A673 (cell line): ENCODE results near the gene KPTN. TPM values are rescaled to one million over a fixed set of nuclear protein-coding genes. Genes with fewer than 3 reads are reported as not detected.

Experiments
- BruUV-seq: library from RNA; stranded (reverse); fragments of 400-500 nt; replicated peaks from 2 replicates; lab custom pipeline; 2021; lab: Mats Ljungman, UMichigan
- CTCF ChIA-PET: fragments of 300-600 bp; sonication (Branson Sonifier 250); formaldehyde crosslinking; loops from one replicate; lab custom pipeline; 2022; ENCODE audit warnings: antibody characterized with exemption; lab: Charles Lee
- POLR2A ChIA-PET: fragments of 300-600 bp; sonication (Branson Sonifier 250); formaldehyde crosslinking; loops from one replicate; lab custom pipeline; 2022; ENCODE audit warnings: antibody characterized with exemption; ENCODE audit not compliant: low non-redundant PET; lab: Charles Lee
- DNase-seq: peaks from one replicate; pipeline ENCODE4 v3.0.0-alpha.2; 2015; ENCODE audit warnings: low spot score
- H3K27ac ChIP-seq: fragments of 200-600 bp; sonication (generic); 2 replicates; pipeline ENCODE4 v1.5.1; 2016; ENCODE audit warnings: mixed run types, low read depth, mild to moderate bottlenecking, mixed read lengths, antibody characterized with exemption, low read length; ENCODE audit not compliant: poor library complexity, severe bottlenecking
- H3K27me3 ChIP-seq: fragments of 200-600 bp; sonication (generic); replicated peaks from 2 replicates; pipeline ENCODE4 v1.6.1; 2017; ENCODE audit warnings: mixed run types, low read depth, mild to moderate bottlenecking, mixed read lengths, antibody characterized with exemption, low read length; ENCODE audit not compliant: insufficient read depth, poor library complexity
- H3K36me3 ChIP-seq: fragments of 200-600 bp; sonication (generic); 2 replicates; pipeline ENCODE4 v1.6.1; 2016; ENCODE audit warnings: mixed run types, mild to moderate bottlenecking, mixed read lengths, antibody characterized with exemption, low read length; ENCODE audit not compliant: insufficient read depth, poor library complexity, severe bottlenecking
- H3K4me1 ChIP-seq: fragments of 200-600 bp; sonication (generic); 2 replicates; pipeline ENCODE4 v1.6.1; 2017; ENCODE audit warnings: mixed run types, mild to moderate bottlenecking, mixed read lengths, antibody characterized with exemption, low read length; ENCODE audit not compliant: insufficient read depth, poor library complexity, severe bottlenecking
- H3K4me3 ChIP-seq: fragments of 200-600 bp; sonication (generic); 2 replicates; pipeline ENCODE4 v1.5.1; 2016; ENCODE audit warnings: low read depth, mixed run types, mild to moderate bottlenecking, mixed read lengths, low read length; ENCODE audit not compliant: poor library complexity, severe bottlenecking
- H3K9me3 ChIP-seq: fragments of 200-600 bp; sonication (generic); 2 replicates; pipeline ENCODE4 v1.6.1; 2016; ENCODE audit warnings: mixed run types, low read depth, mild to moderate bottlenecking, mixed read lengths, antibody characterized with exemption, low read length; ENCODE audit not compliant: poor library complexity, severe bottlenecking
- EZH2 ChIP-seq: fragments of 200-600 bp; sonication (generic); IDR thresholded peaks from 2 replicates; pipeline ENCODE4 v1.6.1; 2017; ENCODE audit warnings: borderline replicate concordance, low read depth, mild to moderate bottlenecking, mixed read lengths, antibody characterized with exemption, low read length; ENCODE audit not compliant: poor library complexity, severe bottlenecking
- intact Hi-C: fragments of 100-400 bp; cut with micrococcal nuclease; formaldehyde crosslinking; loops from one replicate; pipeline ENCODE4 v1.10.0; 2022; ENCODE audit not compliant: unreplicated experiment
- total RNA-seq: library from RNA; stranded (reverse); gene quantifications from 2 replicates; pipeline ENCODE4 v1.2.3, GENCODE V29; 2021
- TF ChIP-seq, protein P1 (sequence below): fragments of 300-800, 200-600 bp; sonication (generic); conservative IDR thresholded peaks from 2 replicates; pipeline ENCODE4 v1.5.1; 2017; ENCODE audit warnings: low read depth, mild to moderate bottlenecking, antibody characterized with exemption, low read length, moderate library complexity, mixed read lengths

KPTN gene
- total RNA-seq, 1 experiment from 2014 or later, result 18.9 TPM

DNA sequence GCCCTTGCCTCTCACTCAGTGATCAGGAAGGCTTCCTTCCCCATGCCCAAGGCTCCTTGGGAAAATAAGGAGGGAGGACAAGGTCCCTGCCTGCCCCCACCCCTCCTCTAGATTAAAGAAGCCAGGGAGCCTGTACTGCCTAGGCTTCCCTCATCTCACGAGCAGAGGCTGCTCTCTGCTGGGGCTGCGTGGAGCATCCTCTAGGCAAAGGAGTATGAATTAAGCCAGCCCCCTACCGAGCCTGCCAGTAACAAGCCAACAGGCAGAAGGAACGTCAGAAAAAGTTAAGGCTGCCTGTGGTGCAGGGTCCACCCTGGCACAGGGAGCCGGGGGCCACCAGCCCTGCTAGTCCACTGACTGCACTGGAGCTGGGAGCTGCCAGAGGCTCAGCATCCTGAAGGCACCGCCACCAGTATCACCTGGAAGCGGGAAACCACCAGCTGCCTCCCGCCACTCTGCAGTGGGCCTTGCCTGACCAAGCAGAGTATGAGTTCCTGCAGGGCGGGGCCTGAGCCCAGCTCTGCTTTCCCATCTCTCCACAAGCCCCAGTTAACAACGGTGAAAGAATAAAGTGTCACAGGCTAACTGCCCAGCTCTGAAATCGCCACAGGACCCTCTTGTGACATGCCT, 24.0 kb upstream of the KPTN start:
- CTCF ChIA-PET, result no interaction called here
- TF ChIP-seq, protein P1, sequence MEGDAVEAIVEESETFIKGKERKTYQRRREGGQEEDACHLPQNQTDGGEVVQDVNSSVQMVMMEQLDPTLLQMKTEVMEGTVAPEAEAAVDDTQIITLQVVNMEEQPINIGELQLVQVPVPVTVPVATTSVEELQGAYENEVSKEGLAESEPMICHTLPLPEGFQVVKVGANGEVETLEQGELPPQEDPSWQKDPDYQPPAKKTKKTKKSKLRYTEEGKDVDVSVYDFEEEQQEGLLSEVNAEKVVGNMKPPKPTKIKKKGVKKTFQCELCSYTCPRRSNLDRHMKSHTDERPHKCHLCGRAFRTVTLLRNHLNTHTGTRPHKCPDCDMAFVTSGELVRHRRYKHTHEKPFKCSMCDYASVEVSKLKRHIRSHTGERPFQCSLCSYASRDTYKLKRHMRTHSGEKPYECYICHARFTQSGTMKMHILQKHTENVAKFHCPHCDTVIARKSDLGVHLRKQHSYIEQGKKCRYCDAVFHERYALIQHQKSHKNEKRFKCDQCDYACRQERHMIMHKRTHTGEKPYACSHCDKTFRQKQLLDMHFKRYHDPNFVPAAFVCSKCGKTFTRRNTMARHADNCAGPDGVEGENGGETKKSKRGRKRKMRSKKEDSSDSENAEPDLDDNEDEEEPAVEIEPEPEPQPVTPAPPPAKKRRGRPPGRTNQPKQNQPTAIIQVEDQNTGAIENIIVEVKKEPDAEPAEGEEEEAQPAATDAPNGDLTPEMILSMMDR, result no peak
- TF ChIP-seq EZH2, result no peak
- POLR2A ChIA-PET, result no interaction called here

DNA sequence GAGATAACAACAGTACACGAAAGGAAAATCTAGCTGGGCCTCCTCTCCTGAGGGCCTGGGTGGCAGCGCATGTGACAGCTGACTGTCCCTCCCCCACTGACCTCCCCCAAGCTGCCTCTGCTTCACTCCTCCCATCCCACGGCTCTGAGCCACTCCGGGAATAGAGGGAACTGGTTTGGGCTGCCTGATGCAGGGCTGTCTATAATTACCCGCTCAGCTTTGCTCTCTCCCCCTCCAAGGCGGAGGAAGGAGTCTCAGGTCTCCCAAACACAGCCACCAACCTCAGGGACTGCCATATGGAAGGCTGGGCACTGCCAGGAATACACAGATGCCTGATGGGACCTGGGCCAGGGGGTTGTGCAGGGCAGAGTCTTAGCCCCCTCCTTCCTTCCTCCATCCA, 23.0 kb upstream of the KPTN start:
- Histone ChIP-seq H3K9me3 (no peaks in the 10 kb centered on the region), H3K36me3 (peaks cover 5% of the 10 kb centered on the region), H3K27me3 (no peaks in the 10 kb centered on the region), H3K27ac (no peak overlapping the region), H3K4me1 (no peaks in the 10 kb centered on the region), H3K4me3 (no peak overlapping the region)
- DNase-seq, result no peak
- intact Hi-C loops, result no loop called here
- ChIA-PET POLR2A (no interaction called here), CTCF (no interaction called here)
- TF ChIP-seq, protein P1, result no peak
- no peak for TF ChIP-seq EZH2
- BruUV-seq, result no TSS peak

More for the DNA sequence above, 24.0 kb upstream of the KPTN start:
- H3K9me3 ChIP-seq, result no peaks in the 10 kb centered on the region
- no peak for DNase-seq
- intact Hi-C loops, result no loop called here
- H3K4me1 ChIP-seq, result no peaks in the 10 kb centered on the region
- H3K27me3 ChIP-seq, result no peaks in the 10 kb centered on the region
- H3K27ac ChIP-seq, result no peak overlapping the region
- H3K36me3 ChIP-seq, result peaks cover 5% of the 10 kb centered on the region
- no peak overlapping the region for H3K4me3 ChIP-seq
- BruUV-seq, result no TSS peak

DNA sequence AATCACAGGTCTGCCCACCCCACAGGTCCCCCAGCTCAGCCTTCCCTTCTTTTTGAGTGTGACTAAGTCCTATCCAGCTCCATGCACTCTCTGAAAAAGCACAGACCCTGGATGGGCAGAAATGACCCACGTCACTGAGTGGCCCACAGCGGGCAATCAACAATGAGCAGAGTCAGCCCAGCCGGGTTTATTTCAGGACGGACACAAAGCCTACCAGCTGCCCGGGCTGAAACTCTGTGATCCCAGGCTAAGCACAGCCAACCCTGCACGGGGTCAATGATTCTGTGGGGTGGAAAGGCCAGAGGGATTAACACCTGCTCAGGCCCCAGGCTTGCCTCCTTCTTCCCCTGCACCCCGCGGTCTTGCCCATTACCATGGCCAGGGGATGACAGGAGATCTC, 22.4 kb upstream of the KPTN start:
- no peak for TF ChIP-seq EZH2
- TF ChIP-seq, protein P1, result no peak
- no peaks in the 10 kb centered on the region for H3K27me3 ChIP-seq
- H3K4me1 ChIP-seq, result no peaks in the 10 kb centered on the region
- BruUV-seq, result no TSS peak
- intact Hi-C loops, result no loop called here
- no peak overlapping the region for H3K27ac ChIP-seq
- H3K4me3 ChIP-seq, result no peak overlapping the region
- H3K36me3 ChIP-seq, result peaks cover 5% of the 10 kb centered on the region
- no peaks in the 10 kb centered on the region for H3K9me3 ChIP-seq
- ChIA-PET POLR2A (no interaction called here), CTCF (no interaction called here)
- DNase-seq, result no peak
